ENCODE results near the gene ZNRF1. TPM values are rescaled to one million over a fixed set of nuclear protein-coding genes. Genes with fewer than 3 reads are reported as not detected.

The ZNRF1 gene
- total and polyA plus RNA-seq, 2 of the 13 experiments (the other 11 are each of a cell fraction or from before 2014, with no cell fraction given), result 43.9 to 58.7 TPM

DNA sequence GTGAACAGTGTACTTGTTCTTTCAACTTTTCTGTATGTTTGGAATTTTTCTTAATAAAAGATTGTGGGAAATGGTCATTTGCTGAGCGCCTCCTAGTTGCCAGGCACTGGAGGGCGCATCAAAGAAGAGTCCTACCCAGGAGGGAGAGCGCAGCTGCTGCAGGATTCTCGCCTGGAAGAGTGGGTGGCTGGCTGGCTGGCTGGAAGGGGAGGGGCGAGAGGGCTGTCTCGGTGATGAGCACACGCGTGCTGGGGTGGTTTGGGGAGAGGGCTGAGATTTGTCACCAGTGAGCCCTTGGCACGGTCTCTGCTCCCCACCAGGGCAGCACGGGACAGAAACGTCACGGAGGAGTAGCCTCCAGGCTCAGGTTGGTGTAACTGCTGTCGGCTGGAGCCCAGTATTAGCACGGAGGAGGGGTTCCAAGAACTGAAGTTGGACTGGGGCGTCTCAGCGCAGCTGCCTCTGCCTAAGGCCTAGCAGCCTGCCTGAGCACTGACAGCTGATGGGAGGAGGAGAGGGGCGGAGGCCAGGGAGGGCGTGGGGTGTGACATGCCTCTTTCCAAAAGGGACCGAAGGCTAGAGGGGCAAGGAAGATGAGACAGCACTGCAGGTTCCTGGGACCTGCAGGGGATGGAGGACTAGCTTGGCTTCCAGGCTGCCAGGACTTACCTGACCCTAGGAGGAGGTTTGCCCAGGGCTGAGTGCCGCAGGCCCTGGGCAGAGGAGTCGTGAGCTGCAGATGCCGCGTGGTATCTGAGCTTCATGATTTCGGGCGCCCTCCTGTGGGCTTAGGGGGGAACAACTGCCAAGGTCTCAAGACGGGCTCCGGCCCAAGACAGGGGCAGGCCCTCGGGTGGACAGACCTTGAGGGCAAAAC, 112.1 kb downstream of the ZNRF1 start (continued):
- TF ChIP-seq GABPA (IDR thresholded peaks at IDR 0.05; ENCODE audit: low read depth, low read length) (no peak), GABPA (CRISPR knock-in tag; IDR thresholded peaks at IDR 0.05; ENCODE audit: low read depth) (peak; percentile 8; the same call in 1 of the 2 replicates), EEA1 (CRISPR knock-in tag; IDR thresholded peaks at IDR 0.05; ENCODE audit: borderline replicate concordance) (no peak; the same call in 1 of the 2 replicates), DMAP1 (CRISPR knock-in tag; IDR thresholded peaks at IDR 0.05) (peak; percentile 80; the same call in 1 of the 2 replicates), ZNF24 (IDR thresholded peaks at IDR 0.05) (no peak), STAG1 (CRISPR knock-in tag; IDR thresholded peaks at IDR 0.05) (peak; percentile 99), ZNF547 (CRISPR knock-in tag; IDR thresholded peaks at IDR 0.05) (peak; percentile 55; the same call in 1 of the 2 replicates), THAP11 (CRISPR knock-in tag; IDR thresholded peaks at IDR 0.05) (peak; percentile 71), TCF7 (IDR thresholded peaks at IDR 0.05; ENCODE audit: low read depth) (no peak)
- TF ChIP-seq, protein P1, sequence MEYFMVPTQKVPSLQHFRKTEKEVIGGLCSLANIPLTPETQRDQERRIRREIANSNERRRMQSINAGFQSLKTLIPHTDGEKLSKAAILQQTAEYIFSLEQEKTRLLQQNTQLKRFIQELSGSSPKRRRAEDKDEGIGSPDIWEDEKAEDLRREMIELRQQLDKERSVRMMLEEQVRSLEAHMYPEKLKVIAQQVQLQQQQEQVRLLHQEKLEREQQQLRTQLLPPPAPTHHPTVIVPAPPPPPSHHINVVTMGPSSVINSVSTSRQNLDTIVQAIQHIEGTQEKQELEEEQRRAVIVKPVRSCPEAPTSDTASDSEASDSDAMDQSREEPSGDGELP (IDR thresholded peaks at IDR 0.05; ENCODE audit: borderline replicate concordance, low read depth), result peak; percentile 79; the same call in 1 of the 2 replicates
- TF ChIP-seq, protein P2, sequence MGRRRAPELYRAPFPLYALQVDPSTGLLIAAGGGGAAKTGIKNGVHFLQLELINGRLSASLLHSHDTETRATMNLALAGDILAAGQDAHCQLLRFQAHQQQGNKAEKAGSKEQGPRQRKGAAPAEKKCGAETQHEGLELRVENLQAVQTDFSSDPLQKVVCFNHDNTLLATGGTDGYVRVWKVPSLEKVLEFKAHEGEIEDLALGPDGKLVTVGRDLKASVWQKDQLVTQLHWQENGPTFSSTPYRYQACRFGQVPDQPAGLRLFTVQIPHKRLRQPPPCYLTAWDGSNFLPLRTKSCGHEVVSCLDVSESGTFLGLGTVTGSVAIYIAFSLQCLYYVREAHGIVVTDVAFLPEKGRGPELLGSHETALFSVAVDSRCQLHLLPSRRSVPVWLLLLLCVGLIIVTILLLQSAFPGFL (CRISPR knock-in tag; IDR thresholded peaks at IDR 0.05), result no peak
- TF ChIP-seq, protein P3, sequence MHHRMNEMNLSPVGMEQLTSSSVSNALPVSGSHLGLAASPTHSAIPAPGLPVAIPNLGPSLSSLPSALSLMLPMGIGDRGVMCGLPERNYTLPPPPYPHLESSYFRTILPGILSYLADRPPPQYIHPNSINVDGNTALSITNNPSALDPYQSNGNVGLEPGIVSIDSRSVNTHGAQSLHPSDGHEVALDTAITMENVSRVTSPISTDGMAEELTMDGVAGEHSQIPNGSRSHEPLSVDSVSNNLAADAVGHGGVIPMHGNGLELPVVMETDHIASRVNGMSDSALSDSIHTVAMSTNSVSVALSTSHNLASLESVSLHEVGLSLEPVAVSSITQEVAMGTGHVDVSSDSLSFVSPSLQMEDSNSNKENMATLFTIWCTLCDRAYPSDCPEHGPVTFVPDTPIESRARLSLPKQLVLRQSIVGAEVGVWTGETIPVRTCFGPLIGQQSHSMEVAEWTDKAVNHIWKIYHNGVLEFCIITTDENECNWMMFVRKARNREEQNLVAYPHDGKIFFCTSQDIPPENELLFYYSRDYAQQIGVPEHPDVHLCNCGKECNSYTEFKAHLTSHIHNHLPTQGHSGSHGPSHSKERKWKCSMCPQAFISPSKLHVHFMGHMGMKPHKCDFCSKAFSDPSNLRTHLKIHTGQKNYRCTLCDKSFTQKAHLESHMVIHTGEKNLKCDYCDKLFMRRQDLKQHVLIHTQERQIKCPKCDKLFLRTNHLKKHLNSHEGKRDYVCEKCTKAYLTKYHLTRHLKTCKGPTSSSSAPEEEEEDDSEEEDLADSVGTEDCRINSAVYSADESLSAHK (CRISPR knock-in tag; IDR thresholded peaks at IDR 0.05; ENCODE audit: borderline replicate concordance), result no peak
- TF ChIP-seq, protein P4, sequence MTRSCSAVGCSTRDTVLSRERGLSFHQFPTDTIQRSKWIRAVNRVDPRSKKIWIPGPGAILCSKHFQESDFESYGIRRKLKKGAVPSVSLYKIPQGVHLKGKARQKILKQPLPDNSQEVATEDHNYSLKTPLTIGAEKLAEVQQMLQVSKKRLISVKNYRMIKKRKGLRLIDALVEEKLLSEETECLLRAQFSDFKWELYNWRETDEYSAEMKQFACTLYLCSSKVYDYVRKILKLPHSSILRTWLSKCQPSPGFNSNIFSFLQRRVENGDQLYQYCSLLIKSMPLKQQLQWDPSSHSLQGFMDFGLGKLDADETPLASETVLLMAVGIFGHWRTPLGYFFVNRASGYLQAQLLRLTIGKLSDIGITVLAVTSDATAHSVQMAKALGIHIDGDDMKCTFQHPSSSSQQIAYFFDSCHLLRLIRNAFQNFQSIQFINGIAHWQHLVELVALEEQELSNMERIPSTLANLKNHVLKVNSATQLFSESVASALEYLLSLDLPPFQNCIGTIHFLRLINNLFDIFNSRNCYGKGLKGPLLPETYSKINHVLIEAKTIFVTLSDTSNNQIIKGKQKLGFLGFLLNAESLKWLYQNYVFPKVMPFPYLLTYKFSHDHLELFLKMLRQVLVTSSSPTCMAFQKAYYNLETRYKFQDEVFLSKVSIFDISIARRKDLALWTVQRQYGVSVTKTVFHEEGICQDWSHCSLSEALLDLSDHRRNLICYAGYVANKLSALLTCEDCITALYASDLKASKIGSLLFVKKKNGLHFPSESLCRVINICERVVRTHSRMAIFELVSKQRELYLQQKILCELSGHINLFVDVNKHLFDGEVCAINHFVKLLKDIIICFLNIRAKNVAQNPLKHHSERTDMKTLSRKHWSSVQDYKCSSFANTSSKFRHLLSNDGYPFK (CRISPR knock-in tag; IDR thresholded peaks at IDR 0.05; ENCODE audit: borderline replicate concordance), result peak; percentile 70; the same call in 1 of the 2 replicates
- TF ChIP-seq, protein P5, sequence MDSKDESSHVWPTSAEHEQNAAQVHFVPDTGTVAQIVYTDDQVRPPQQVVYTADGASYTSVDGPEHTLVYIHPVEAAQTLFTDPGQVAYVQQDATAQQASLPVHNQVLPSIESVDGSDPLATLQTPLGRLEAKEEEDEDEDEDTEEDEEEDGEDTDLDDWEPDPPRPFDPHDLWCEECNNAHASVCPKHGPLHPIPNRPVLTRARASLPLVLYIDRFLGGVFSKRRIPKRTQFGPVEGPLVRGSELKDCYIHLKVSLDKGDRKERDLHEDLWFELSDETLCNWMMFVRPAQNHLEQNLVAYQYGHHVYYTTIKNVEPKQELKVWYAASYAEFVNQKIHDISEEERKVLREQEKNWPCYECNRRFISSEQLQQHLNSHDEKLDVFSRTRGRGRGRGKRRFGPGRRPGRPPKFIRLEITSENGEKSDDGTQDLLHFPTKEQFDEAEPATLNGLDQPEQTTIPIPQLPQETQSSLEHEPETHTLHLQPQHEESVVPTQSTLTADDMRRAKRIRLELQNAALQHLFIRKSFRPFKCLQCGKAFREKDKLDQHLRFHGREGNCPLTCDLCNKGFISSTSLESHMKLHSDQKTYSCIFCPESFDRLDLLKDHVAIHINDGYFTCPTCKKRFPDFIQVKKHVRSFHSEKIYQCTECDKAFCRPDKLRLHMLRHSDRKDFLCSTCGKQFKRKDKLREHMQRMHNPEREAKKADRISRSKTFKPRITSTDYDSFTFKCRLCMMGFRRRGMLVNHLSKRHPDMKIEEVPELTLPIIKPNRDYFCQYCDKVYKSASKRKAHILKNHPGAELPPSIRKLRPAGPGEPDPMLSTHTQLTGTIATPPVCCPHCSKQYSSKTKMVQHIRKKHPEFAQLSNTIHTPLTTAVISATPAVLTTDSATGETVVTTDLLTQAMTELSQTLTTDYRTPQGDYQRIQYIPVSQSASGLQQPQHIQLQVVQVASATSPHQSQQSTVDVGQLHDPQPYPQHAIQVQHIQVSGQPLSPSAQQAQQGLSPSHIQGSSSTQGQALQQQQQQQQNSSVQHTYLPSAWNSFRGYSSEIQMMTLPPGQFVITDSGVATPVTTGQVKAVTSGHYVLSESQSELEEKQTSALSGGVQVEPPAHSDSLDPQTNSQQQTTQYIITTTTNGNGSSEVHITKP (CRISPR knock-in tag; IDR thresholded peaks at IDR 0.05; ENCODE audit: low read depth), result peak; percentile 61
- TF ChIP-seq, protein P6, sequence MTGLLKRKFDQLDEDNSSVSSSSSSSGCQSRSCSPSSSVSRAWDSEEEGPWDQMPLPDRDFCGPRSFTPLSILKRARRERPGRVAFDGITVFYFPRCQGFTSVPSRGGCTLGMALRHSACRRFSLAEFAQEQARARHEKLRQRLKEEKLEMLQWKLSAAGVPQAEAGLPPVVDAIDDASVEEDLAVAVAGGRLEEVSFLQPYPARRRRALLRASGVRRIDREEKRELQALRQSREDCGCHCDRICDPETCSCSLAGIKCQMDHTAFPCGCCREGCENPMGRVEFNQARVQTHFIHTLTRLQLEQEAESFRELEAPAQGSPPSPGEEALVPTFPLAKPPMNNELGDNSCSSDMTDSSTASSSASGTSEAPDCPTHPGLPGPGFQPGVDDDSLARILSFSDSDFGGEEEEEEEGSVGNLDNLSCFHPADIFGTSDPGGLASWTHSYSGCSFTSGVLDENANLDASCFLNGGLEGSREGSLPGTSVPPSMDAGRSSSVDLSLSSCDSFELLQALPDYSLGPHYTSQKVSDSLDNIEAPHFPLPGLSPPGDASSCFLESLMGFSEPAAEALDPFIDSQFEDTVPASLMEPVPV (CRISPR knock-in tag; IDR thresholded peaks at IDR 0.05), result peak; percentile 63; the same call in 1 of the 2 replicates

Measured in HepG2 (cell line).